Measurements from ENCODE around the gene PTPRM. TPM values are rescaled to one million over a fixed set of nuclear protein-coding genes. Genes with fewer than 3 reads are reported as not detected.

Gene PTPRM
- polyA plus RNA-seq, 4 donors = 2.2 to 31.4 (median 18.1) TPM

GRCh38 chr18:8065284-8065683 lies 498.2 kb downstream of the PTPRM start:
- 75 to 87% (median 85%) methylated on average over 4 of the region's 4 CpGs for WGBS, 3 donors

GRCh38 chr18:8065773-8066172 lies 498.7 kb downstream of the PTPRM start:
- no peak for FAIRE-seq
- Histone ChIP-seq H3K27ac (ENCODE audit: low read depth in 1 of 3, low read length in 2 of 3) (no peak overlapping the region), H3K36me3 (ENCODE audit: control insufficient read depth in 3 of 3, insufficient read depth in 2 of 3, low read depth in 1 of 3, low read length in 3 of 3) (no peaks in the 10 kb centered on the region), H3K4me3 (ENCODE audit: low read depth in 1 of 3, low read length in 3 of 3) (no peak overlapping the region), H3K4me1 (ENCODE audit: control insufficient read depth in 3 of 3, insufficient read depth in 2 of 3, low read depth in 1 of 3, low read length in 2 of 3) (no peaks in the 10 kb centered on the region), H3K27me3 (ENCODE audit: control insufficient read depth in 3 of 3, insufficient read depth in 3 of 3, low read length in 3 of 3) (no peaks in the 10 kb centered on the region), H3K9me3 (ENCODE audit: control insufficient read depth in 2 of 2, insufficient read depth in 1 of 2, low read depth in 1 of 2, low read length in 1 of 2) (no peaks in the 10 kb centered on the region)
- no peak for DNase-seq
- 91 to 97% (median 94%) methylated on average over 1 of the region's 1 CpG for WGBS, 3 donors

More at GRCh38 chr18:8065284-8065683, 498.2 kb downstream of the PTPRM start:
- no peak for DNase-seq
- no peaks in the 10 kb centered on the region for H3K36me3 ChIP-seq (ENCODE audit: control insufficient read depth in 3 of 3, insufficient read depth in 2 of 3, low read depth in 1 of 3, low read length in 3 of 3)
- H3K4me1 ChIP-seq (ENCODE audit: control insufficient read depth in 3 of 3, insufficient read depth in 2 of 3, low read depth in 1 of 3, low read length in 2 of 3) = no peaks in the 10 kb centered on the region
- H3K9me3 ChIP-seq (ENCODE audit: control insufficient read depth in 2 of 2, insufficient read depth in 1 of 2, low read depth in 1 of 2, low read length in 1 of 2) = no peaks in the 10 kb centered on the region
- H3K4me3 ChIP-seq (ENCODE audit: low read depth in 1 of 3, low read length in 3 of 3) = no peak overlapping the region
- H3K27ac ChIP-seq (ENCODE audit: low read depth in 1 of 3, low read length in 2 of 3) = no peak overlapping the region
- FAIRE-seq = no peak
- H3K27me3 ChIP-seq (ENCODE audit: control insufficient read depth in 3 of 3, insufficient read depth in 3 of 3, low read length in 3 of 3) = no peaks in the 10 kb centered on the region

- Histone ChIP-seq H3K36me3 (ENCODE audit: control insufficient read depth in 3 of 3, insufficient read depth in 2 of 3, low read depth in 1 of 3, low read length in 3 of 3) (no peaks in the 10 kb centered on the region), H3K4me3 (ENCODE audit: low read depth in 1 of 3, low read length in 3 of 3) (no peak overlapping the region), H3K9me3 (ENCODE audit: control insufficient read depth in 2 of 2, insufficient read depth in 1 of 2, low read depth in 1 of 2, low read length in 1 of 2) (no peaks in the 10 kb centered on the region), H3K4me1 (ENCODE audit: control insufficient read depth in 3 of 3, insufficient read depth in 2 of 3, low read depth in 1 of 3, low read length in 2 of 3) (no peaks in the 10 kb centered on the region), H3K27ac (ENCODE audit: low read depth in 1 of 3, low read length in 2 of 3) (no peak overlapping the region), H3K27me3 (ENCODE audit: control insufficient read depth in 3 of 3, insufficient read depth in 3 of 3, low read length in 3 of 3) (no peaks in the 10 kb centered on the region)
- no peak for FAIRE-seq
- DNase-seq = no peak
- 87 to 92% (median 90%) methylated on average over 8 of the region's 8 CpGs for WGBS, 3 donors
These were observed 502.6 kb downstream of the PTPRM start for GRCh38 chr18:8069708-8070107.

- Histone ChIP-seq H3K4me3 (ENCODE audit: low read depth in 1 of 3, low read length in 3 of 3) (no peak overlapping the region), H3K4me1 (ENCODE audit: control insufficient read depth in 3 of 3, insufficient read depth in 2 of 3, low read depth in 1 of 3, low read length in 2 of 3) (no peaks in the 10 kb centered on the region), H3K27me3 (ENCODE audit: control insufficient read depth in 3 of 3, insufficient read depth in 3 of 3, low read length in 3 of 3) (no peaks in the 10 kb centered on the region), H3K36me3 (ENCODE audit: control insufficient read depth in 3 of 3, insufficient read depth in 2 of 3, low read depth in 1 of 3, low read length in 3 of 3) (no peaks in the 10 kb centered on the region), H3K9me3 (ENCODE audit: control insufficient read depth in 2 of 2, insufficient read depth in 1 of 2, low read depth in 1 of 2, low read length in 1 of 2) (no peaks in the 10 kb centered on the region), H3K27ac (ENCODE audit: low read depth in 1 of 3, low read length in 2 of 3) (no peak overlapping the region)
- DNase-seq (no peak), FAIRE-seq (no peak)
- WGBS, 3 donors = 69 to 81% (median 76%) methylated on average over 3 of the region's 3 CpGs
These were observed 506.1 kb downstream of the PTPRM start for GRCh38 chr18:8073167-8073566.

- Histone ChIP-seq H3K9me3 (ENCODE audit: control insufficient read depth in 2 of 2, insufficient read depth in 1 of 2, low read depth in 1 of 2, low read length in 1 of 2) (no peaks in the 10 kb centered on the region), H3K27ac (ENCODE audit: low read depth in 1 of 3, low read length in 2 of 3) (no peak overlapping the region), H3K36me3 (ENCODE audit: control insufficient read depth in 3 of 3, insufficient read depth in 2 of 3, low read depth in 1 of 3, low read length in 3 of 3) (no peaks in the 10 kb centered on the region), H3K4me1 (ENCODE audit: control insufficient read depth in 3 of 3, insufficient read depth in 2 of 3, low read depth in 1 of 3, low read length in 2 of 3) (no peaks in the 10 kb centered on the region), H3K4me3 (ENCODE audit: low read depth in 1 of 3, low read length in 3 of 3) (no peak overlapping the region), H3K27me3 (ENCODE audit: control insufficient read depth in 3 of 3, insufficient read depth in 3 of 3, low read length in 3 of 3) (no peaks in the 10 kb centered on the region)
- no peak for FAIRE-seq
- DNase-seq = no peak
These were observed 513.0 kb downstream of the PTPRM start for GRCh38 chr18:8080092-8080491.

- Histone ChIP-seq H3K36me3 (ENCODE audit: control insufficient read depth in 3 of 3, insufficient read depth in 2 of 3, low read depth in 1 of 3, low read length in 3 of 3) (peaks cover 0 to 2% (median 0%) of the 10 kb centered on the region in 3 donors), H3K4me3 (ENCODE audit: low read depth in 1 of 3, low read length in 3 of 3) (no peak overlapping the region), H3K9me3 (ENCODE audit: control insufficient read depth in 2 of 2, insufficient read depth in 1 of 2, low read depth in 1 of 2, low read length in 1 of 2) (no peaks in the 10 kb centered on the region), H3K27ac (ENCODE audit: low read depth in 1 of 3, low read length in 2 of 3) (no peak overlapping the region), H3K27me3 (ENCODE audit: control insufficient read depth in 3 of 3, insufficient read depth in 3 of 3, low read length in 3 of 3) (no peaks in the 10 kb centered on the region), H3K4me1 (ENCODE audit: control insufficient read depth in 3 of 3, insufficient read depth in 2 of 3, low read depth in 1 of 3, low read length in 2 of 3) (no peaks in the 10 kb centered on the region)
- DNase-seq = peak; percentile 11 to 41
- WGBS, 3 donors = 3 to 8% (median 3%) methylated on average over 1 of the region's 1 CpG
- FAIRE-seq = no peak
These were observed 514.2 kb downstream of the PTPRM start for GRCh38 chr18:8081267-8081666.

- peaks cover 0 to 2% (median 0%) of the 10 kb centered on the region in 3 donors for H3K36me3 ChIP-seq (ENCODE audit: control insufficient read depth in 3 of 3, insufficient read depth in 2 of 3, low read depth in 1 of 3, low read length in 3 of 3)
- no peak for FAIRE-seq
- DNase-seq = no peak
- H3K27ac ChIP-seq (ENCODE audit: low read depth in 1 of 3, low read length in 2 of 3) = no peak overlapping the region
- 57 to 71% (median 71%) methylated on average over 3 of the region's 3 CpGs for WGBS, 3 donors
- no peaks in the 10 kb centered on the region for H3K9me3 ChIP-seq (ENCODE audit: control insufficient read depth in 2 of 2, insufficient read depth in 1 of 2, low read depth in 1 of 2, low read length in 1 of 2)
- H3K4me3 ChIP-seq (ENCODE audit: low read depth in 1 of 3, low read length in 3 of 3) = no peak overlapping the region
- H3K27me3 ChIP-seq (ENCODE audit: control insufficient read depth in 3 of 3, insufficient read depth in 3 of 3, low read length in 3 of 3) = no peaks in the 10 kb centered on the region
- peaks cover 0 to 2% (median 0%) of the 10 kb centered on the region in 3 donors for H3K4me1 ChIP-seq (ENCODE audit: control insufficient read depth in 3 of 3, insufficient read depth in 2 of 3, low read depth in 1 of 3, low read length in 2 of 3)
These were observed 514.9 kb downstream of the PTPRM start for GRCh38 chr18:8081872-8082553.

- Histone ChIP-seq H3K36me3 (ENCODE audit: control insufficient read depth in 3 of 3, insufficient read depth in 2 of 3, low read depth in 1 of 3, low read length in 3 of 3) (peaks cover 0 to 2% (median 0%) of the 10 kb centered on the region in 3 donors), H3K27ac (ENCODE audit: low read depth in 1 of 3, low read length in 2 of 3) (no peak overlapping the region), H3K9me3 (ENCODE audit: control insufficient read depth in 2 of 2, insufficient read depth in 1 of 2, low read depth in 1 of 2, low read length in 1 of 2) (no peaks in the 10 kb centered on the region), H3K4me3 (ENCODE audit: low read depth in 1 of 3, low read length in 3 of 3) (no peak overlapping the region), H3K27me3 (ENCODE audit: control insufficient read depth in 3 of 3, insufficient read depth in 3 of 3, low read length in 3 of 3) (no peaks in the 10 kb centered on the region), H3K4me1 (ENCODE audit: control insufficient read depth in 3 of 3, insufficient read depth in 2 of 3, low read depth in 1 of 3, low read length in 2 of 3) (peaks cover 0 to 2% (median 0%) of the 10 kb centered on the region in 3 donors)
- FAIRE-seq (no peak), DNase-seq (peak; percentile 12 to 26)
- WGBS, 3 donors = 71 to 92% (median 84%) methylated on average over 7 of the region's 7 CpGs
These were observed 517.0 kb downstream of the PTPRM start for GRCh38 chr18:8084160-8084559.

GRCh38 chr18:8088626-8089025 lies 521.5 kb downstream of the PTPRM start:
- H3K36me3 ChIP-seq (ENCODE audit: control insufficient read depth in 3 of 3, insufficient read depth in 2 of 3, low read depth in 1 of 3, low read length in 3 of 3) = peaks cover 0 to 2% (median 0%) of the 10 kb centered on the region in 3 donors
- 20 to 64% (median 43%) methylated on average over 3 of the region's 3 CpGs for WGBS, 3 donors
- H3K9me3 ChIP-seq (ENCODE audit: control insufficient read depth in 2 of 2, insufficient read depth in 1 of 2, low read depth in 1 of 2, low read length in 1 of 2) = no peaks in the 10 kb centered on the region
- FAIRE-seq = no peak
- no peak overlapping the region for H3K27ac ChIP-seq (ENCODE audit: low read depth in 1 of 3, low read length in 2 of 3)
- no peaks in the 10 kb centered on the region for H3K27me3 ChIP-seq (ENCODE audit: control insufficient read depth in 3 of 3, insufficient read depth in 3 of 3, low read length in 3 of 3)
- peaks cover 0 to 2% (median 0%) of the 10 kb centered on the region in 3 donors for H3K4me1 ChIP-seq (ENCODE audit: control insufficient read depth in 3 of 3, insufficient read depth in 2 of 3, low read depth in 1 of 3, low read length in 2 of 3)
- DNase-seq = peak in 1 of 2 donors; percentile 3
- H3K4me3 ChIP-seq (ENCODE audit: low read depth in 1 of 3, low read length in 3 of 3) = no peak overlapping the region
